Endothelial cell of hepatic sinusoid (primary cell): Measurements from ENCODE around the gene SLC26A8.
"Not testable (repeated sequence)": the region's sequence is repeated elsewhere in the genome, so short reads cannot be mapped to it uniquely, and the experiment has no call there.

Experiments
- in situ Hi-C: cut with HindIII; loops from 2 replicates; pipeline ENCODE4 v1.10.0; 2017; ENCODE audit warnings: low sequenced_read_pairs

The SLC26A8 gene

DNA sequence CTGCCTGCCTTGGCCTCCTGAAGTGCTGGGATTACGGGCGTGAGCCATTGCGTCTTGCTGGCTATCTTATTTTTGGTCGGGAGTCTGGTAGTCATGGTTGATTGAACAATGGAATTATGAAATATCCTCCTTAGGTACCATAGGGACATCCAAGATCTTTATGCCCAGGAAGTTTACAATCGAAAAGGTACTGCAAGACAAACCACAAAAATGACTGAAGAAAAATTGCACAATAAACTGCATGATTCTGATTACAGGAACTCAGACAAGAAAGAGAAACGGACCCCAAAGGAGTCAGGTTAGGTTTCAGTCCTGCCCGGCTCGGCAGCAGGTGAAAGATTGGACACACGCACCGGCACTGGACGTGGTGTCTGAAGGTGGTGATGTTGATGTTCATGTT, 5.3 kb downstream of the SLC26A8 start:
- in situ Hi-C loops, result no loop called here

DNA sequence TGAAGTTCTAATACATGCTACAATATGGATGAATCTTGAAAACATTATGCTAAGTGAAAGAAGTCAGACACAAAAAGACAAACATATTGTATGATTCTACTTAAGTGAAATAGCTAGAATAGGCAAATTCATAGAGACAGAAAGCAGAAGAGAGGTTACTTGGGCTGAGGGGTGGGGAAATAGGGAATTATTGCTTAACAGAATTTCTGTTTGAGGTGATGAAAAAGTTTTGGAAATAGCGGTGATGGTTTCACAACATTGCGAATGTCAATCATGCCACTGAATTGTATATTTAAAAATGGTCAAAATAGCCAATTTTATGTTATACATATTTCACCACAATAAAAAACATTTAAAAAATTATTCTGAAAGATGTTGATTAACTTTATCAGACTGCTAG, 6.1 kb downstream of the SLC26A8 start:
- in situ Hi-C loops, result no loop called here

DNA sequence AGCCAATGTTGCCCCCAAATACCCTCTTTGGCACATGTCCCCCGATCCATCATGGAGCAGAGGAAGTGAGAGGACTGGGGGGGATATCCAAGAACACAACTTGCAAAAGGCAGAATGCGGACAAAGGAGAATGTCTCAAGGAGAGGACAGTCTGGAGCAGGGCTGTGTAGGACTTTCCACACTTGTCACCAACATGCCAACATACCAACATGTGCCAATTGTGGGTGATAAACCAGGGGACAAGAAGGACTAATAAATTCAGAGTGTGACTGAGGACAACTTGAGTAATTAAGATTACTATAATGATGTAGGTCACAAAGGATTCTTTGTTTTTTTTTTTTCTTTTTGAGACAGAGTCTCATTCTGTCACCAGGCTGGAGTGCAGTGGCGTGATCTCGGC, 8.8 kb downstream of the SLC26A8 start:
- in situ Hi-C loops, result no loop called here

DNA sequence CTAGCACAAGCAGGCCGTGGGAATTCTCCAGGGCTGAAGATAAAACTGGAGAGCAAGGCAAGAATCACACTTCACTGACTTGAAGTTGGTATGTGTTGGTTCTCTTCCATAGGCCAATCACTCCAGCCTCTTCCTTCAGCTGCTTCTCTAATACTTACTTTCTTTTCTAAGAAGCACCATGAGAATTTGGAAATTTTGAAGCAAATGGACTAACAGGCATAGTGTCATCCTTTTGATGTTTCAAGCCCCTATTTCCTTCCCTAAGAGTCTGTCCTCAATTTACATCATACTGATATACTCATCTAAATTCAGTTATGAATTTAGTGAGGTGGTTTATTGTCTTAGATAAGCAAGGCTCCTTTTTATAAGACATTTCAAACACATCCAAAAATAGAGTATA, 24.0 kb downstream of the SLC26A8 start:
- in situ Hi-C loops, result no loop called here

DNA sequence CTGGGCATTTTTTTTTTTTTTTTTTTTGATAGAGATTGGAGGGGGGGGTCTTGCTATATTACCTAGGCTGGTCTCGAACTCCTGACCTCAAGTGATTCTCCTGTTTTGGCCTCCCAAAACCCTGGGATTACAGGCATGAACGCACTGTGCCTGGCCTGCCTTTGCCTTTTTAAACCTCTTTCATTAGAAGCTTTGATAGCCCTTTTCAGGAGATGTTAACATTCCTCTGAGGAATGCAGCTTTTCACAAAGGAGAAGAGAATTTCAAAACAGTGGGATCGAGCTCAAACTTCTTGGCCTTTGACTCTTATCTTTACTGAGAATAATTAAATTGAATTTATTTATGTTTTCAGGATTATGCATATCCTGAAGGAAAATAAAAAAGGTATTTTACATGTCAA, 31.3 kb downstream of the SLC26A8 start:
- in situ Hi-C loops, result no loop called here

DNA sequence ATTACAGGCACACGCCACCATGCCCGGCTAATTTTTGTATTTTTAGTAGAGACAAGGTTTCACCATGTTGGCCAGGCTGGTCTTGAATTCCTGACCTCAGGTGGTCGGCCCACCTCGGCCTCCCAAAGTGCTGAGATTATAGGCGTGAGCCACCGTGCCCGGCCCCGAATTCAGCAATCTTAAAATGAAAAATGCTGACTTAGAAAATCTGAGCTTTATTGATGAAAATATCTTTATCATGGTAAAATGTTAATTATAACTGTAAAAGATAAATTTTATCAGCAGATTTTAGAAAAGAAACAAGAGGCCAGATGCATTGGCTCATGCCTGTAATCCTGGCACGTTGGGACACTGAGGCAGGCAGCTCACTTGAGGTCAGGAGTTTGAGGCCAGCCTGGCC, 36.4 kb downstream of the SLC26A8 start:
- in situ Hi-C loops, result not testable (repeated sequence)

DNA sequence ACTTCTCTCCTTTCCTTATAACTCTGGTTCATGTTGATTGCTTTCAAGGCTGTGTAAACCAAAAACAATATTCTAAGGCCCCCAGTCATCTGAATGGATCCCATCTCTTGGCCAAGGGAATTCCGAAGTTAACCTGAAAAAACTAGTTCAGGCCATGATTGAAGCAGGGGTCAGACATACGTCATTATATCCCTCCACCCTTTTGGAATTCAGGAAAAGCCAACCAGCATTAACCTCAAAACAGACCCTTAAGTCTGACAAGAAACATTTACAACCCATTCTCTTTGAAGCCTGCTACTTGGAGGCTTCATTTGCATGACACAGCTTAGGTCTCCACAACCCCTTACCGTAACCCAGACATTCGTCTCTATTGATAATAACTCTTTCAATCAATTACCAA, 39.7 kb downstream of the SLC26A8 start:
- in situ Hi-C loops, result no loop called here

DNA sequence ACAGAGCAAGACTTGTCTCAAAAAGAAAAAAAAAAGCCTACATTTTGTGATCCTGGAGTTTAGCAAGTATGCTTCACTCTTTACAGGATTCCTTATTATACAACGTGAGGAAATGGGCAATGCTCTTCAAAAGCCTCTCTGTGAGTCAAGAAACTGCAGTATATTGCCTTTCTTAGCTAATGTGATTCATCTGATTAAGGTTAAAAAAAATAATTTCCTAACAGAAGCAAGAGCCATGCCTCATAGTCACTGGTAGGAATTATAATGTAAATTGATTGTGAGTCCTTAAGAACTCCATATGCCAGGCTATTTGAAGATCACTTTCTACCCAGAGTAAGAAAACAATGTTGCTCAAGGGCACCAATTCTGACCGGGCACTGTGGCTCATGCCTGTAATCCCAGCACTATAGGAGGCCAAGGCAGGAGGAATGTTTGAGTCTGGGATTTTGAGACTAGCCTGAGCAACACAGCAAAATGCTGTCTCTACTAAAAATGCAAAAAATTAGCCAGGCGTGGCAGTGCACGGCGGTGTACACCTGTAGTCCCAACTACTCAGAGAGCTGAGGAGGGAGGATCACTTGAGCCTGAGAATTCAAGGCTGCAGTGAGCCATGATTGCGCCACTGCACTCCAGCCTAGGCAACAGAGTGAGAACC, 43.3 kb downstream of the SLC26A8 start:
- in situ Hi-C loops, result no loop called here

DNA sequence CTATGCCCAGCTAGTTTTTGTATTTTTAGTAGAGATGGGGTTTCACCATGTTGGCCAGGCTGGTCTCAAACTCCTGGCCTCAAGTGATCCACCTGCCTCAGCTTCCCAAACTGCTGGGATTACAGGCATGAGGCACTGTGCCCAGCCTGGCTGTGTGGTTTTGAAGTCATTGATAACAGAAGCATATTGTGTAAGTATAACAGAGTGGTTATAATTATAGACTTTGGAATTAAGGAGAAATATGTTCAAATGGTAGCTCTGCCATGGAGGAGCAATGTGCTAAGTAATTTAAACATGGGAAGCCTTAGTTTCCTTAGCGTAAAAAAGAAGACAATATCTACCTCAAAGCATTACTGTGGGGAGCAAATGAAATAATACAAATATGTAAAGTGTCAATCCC, 44.3 kb downstream of the SLC26A8 start:
- in situ Hi-C loops, result not testable (repeated sequence)

DNA sequence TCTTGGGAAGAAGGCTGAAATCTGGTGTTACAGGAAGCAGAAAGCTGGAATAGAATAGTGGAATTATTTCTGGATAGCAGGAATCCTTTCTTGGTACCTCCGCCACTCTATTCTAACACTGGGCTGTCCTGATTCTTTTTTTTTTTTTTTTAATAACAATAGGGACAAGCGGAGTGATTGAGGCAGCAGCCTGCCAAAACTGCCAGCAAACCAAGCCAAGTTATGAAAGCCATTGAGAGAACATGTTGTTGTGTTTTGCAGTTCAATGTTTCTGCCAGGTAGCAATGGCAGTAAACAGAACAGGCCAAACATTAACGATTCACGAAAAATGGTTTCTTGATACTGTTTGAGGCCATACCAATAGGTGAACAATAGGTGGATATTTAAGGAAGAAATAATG, 47.1 kb downstream of the SLC26A8 start:
- in situ Hi-C loops, result no loop called here

DNA sequence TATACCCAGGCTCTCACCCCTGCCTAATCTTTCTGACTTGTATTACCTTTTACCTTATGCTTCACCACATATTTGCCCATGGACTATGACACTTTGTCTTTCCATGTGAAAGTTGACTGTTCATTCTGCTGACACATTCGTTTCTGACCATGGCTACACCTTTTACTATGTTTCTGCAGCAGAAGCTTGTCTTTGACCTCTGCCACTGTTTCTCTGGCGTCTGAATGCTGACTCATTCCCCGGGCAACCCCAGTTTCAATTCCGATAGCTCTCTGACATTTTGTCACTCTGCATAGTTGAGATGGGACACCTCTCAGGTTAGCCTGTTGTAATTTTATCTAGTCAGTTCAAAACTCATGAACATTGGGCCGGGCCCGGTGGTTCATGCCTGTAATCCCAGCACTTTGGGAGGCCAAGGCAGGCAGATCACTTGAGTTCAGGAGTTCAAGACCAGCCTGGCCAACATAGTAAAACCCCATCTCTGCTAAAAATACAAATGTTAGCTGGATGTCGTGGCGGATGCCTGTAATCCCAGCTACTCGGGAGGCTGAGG, 50.7 kb downstream of the SLC26A8 start:
- in situ Hi-C loops, result no loop called here

DNA sequence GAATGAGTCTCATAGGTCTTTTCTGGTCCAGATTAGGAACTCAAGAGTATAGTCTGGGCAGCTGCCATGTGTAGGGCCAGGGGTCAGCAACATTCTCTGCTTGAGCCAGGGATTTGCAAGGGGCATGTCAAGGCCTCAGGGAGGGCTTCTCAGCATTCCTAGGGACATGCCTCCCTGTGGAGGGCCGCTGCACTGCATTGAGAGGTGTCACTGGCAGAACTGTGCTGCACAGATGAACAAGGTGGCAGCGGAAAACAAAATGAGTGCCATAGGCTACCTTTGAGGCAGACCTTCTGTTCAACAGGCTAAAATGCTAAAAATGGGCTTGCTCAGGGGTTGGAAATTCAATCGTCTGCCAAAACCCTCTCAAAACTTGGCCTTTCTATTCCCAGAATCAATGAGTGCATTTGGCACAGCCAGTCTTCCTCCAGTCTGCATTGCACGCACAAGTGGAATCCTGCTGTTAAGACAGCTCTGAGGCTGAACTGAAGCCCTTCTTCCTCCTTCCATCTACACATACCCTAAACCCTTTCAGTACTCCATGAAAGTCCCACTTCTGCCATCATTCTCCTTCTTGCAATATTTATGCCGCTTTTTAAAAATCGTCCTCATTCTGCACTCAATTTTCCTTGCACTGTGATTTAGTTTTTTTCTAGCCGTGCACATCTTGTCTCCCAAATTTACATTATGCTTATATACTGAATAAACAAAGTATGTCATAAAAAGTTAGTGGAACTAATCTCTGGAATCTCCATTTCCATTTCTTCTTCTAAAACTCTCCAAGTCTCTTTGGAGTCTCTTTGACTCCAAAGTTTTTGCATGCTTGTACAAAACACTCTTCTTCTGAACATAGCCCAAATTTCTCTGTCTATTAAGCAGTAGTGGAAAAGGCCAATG, 51.7 kb downstream of the SLC26A8 start:
- in situ Hi-C loops, result no loop called here

DNA sequence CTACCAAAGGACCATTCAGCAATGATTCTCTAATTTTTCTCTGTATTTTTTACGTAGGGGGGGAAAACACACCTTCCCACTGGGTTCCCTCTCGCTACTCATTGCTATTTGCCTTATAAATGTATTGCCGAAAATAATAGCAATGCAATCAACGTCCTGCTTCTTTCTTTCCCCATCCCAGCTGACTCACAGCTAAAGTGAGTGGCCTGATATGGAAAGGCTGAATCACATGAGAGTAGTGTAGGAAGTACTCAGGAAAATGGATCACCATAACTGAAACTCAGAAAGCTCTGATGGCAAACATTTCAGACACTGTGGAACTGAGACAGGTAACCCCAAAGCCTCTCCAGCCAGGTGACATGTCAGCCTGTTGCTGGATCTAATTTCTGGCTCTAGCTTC, 54.3 kb downstream of the SLC26A8 start:
- in situ Hi-C loops, result no loop called here

DNA sequence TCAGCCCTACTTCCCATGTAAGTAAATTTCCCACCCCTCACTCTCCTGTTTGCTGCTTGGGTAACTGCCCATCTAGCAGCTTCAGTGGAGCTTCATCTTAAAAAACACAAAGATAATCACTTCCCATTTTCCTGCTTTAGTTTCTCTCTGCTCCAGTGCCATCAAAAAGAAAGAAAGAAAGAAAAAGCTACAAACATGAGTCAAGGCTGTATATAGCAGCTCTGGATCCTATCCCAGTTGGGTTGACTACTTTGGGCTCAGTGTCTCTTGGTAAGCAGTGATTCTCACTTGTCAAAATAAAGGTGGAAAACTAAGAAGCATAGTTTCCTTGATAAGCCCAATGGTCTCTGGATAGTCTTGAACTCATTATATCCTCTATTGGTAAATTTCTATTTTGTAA, 54.8 kb downstream of the SLC26A8 start:
- in situ Hi-C loops, result no loop called here

DNA sequence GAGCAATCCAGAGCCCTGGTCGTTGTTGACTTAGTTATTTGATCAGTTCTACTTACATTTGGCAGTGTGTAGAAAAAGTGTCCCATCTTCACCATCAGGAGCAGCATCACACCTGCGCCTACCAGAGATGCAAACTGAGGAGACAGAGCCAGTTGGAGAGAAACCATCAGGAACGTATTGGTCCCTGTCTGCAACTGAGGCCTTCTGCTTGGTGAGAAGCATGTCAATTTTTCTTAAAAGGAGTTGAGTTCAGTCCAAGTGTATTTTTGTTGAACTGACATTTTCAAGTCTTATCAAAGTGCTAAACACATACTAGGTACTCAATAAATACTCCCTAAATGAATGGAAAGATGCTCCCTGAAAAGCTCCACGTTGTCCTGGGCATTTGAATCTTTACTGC, 55.6 kb downstream of the SLC26A8 start:
- in situ Hi-C loops, result no loop called here

DNA sequence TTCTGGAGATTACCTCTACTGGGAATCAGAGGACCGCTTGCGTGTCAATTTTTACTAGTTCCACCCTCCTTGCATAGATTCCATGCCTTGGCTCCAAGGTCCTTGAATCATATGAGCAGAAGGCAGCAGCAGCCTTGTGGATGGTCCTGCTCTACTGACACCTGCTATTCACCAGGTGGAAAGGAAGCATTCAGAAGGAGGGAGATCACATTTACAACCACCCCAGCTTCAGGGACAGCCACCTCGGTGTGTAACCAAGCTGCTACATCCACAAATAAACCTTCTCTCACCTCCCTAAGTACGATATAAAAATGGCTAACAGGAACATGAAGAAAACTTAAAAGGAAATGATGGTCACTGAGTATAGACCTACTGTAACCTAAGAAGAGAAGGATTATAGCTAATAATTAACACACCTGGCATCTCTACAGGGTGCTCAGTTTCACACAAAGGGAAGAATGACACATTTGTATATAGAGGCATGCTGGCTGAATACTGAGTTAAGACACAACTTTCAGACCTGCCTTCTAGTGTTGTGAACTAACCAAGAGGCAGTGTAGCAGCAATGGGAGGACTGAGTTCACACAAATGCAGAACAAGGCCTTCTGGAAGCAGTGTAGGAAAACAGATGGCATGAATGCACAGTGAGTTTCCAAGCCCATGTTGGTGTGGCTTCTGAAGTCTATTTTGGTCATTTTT, 57.2 kb downstream of the SLC26A8 start:
- in situ Hi-C loops, result no loop called here

DNA sequence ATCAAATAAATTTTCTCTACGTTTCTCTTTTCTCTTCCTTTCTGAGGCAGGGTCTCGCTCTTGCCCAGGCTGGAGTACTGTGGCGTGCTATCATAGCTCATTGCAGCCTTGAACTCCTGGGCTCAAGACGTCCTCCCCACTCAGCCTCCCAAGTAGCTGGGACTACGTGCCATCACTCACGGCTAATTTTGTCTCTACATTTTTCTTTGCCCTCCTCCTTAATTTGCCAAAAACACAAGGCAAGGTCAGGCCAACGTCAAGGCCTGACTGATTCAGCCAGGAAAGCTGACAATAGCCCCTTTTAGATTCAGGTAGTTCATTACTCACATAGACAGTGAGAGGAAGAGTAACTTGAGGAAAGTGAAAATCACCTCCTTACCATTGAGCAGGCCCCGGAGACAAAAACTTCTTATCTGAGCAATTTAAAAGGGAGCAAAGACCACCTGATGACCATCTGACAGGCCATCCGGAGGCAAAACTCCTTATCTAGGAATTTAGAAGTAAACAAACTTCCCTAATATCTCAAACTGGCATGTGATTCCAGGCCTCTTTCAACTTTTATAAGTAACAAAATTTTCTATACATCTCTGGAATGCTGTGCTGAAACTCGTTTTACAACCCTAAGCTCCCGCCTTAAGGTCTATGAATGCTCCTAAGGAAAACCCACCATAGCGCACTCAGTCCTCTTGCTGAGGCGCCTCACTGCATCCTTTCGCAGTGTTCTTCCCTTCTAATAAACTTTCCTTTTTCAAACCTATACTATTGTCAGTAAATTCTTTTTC, 61.5 kb downstream of the SLC26A8 start:
- in situ Hi-C loops, result no loop called here

DNA sequence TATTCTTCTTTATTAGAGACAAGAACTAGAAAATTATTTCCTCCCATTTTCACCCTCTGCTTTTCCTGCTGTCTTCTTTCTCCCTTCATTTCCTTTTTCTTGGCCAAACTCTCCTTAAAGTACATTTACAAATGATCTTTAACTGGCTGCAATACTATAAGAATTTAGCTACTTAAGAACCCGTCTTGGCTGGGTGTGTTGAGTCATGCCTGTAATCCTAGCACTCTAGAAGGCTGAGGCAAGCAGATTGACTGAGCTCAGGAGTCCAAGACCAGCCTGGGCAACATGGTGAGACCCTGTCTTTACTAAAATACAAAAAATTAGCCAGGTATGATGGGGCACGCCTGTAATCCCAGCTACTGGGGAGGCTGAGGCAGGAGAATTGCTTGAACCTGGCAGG, 64.3 kb downstream of the SLC26A8 start:
- in situ Hi-C loops, result no loop called here

DNA sequence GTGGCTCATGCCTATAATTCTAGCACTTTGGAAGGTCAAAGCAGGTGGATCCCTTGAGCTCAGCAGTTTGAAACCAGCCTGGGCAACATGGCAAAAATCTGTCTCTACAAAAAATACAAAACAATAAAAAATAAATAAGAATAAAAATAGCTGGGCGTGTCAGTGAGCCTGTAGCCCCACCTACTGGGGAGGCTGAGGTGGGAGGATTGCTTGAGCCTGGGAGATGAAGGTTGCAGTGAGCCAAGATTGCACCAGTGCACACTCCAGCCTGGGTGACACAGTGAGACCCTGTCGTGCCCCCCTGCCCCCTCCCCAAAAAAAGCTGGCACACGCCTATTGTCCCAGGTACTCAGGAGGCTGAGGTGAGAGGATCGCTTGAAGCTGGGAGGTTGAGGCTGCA, 68.5 kb downstream of the SLC26A8 start:
- in situ Hi-C loops, result no loop called here

DNA sequence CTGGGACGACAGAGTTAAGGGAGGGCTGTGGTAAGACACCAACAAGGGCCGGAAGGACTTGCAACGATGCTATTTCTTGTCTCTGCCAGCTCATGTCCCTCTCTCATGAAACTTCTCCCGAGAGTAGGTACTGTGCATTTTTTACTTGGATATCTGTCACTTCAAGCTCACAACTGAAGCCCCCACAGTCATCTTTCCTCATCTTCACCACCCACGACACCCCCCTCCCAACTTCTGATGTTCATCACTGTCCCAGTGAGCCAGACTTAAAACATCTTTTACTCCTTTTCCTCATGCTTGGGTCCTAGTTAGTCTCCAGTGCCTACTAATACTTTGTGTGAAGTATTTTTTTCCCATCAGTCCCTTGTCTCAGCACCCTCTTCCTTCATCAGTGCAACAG, 68.9 kb downstream of the SLC26A8 start:
- in situ Hi-C loops, result no loop called here

DNA sequence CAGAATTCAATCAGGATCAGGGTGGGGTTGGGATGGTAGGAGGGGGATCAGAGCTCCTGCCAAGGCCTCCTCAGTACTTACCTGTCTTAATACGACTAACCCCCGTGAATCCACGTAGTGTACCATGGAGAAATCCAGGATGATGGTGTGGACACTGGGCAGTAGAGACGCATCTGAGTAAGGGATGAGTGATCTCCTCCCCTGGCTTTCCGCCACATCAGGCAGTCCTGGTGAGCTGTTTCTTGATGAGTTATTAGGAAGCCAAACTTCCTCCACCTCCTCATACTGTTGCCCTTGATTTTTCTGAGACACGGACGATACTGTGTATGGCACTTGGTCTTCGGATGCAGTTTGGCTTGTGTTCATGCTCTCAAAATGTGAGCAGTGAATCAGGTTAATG, 69.4 kb downstream of the SLC26A8 start:
- in situ Hi-C loops, result no loop called here
